WI38 (cell line): ENCODE measurements around the gene TGFB2.

Experiments
- H3K4me3 ChIP-seq: 2 replicates; pipeline ENCODE4 v1.5.1; 2011; ENCODE audit warnings: low read depth, mild to moderate bottlenecking, control low read depth, low read length
- TF ChIP-seq, protein P1 (sequence below): IDR thresholded peaks from 2 replicates; pipeline ENCODE4 v1.5.1; 2012; ENCODE audit warnings: low read depth, mild to moderate bottlenecking, control low read depth, low read length

The TGFB2 gene

DNA sequence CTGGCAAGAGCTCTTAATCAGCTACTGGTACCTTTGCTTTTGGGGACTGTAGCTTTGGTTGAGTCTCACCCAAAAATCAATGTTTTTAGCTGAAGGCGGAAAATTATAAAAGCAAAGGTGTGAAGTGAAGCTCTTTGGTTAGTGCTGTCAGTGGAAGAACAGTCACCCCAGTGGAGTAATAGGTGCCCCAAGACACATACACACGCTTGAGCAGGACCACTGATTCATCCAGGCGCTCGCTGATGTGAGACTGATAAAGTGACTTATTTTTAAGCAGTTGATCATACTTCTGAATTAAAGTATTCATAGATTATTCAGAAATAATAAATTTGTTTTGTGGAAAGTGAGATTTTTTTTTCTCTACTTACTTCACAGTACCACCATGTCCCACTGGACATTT is 37.1 kb downstream of the TGFB2 start:
- H3K4me3 ChIP-seq, result no peak overlapping the region
- TF ChIP-seq, protein P1, sequence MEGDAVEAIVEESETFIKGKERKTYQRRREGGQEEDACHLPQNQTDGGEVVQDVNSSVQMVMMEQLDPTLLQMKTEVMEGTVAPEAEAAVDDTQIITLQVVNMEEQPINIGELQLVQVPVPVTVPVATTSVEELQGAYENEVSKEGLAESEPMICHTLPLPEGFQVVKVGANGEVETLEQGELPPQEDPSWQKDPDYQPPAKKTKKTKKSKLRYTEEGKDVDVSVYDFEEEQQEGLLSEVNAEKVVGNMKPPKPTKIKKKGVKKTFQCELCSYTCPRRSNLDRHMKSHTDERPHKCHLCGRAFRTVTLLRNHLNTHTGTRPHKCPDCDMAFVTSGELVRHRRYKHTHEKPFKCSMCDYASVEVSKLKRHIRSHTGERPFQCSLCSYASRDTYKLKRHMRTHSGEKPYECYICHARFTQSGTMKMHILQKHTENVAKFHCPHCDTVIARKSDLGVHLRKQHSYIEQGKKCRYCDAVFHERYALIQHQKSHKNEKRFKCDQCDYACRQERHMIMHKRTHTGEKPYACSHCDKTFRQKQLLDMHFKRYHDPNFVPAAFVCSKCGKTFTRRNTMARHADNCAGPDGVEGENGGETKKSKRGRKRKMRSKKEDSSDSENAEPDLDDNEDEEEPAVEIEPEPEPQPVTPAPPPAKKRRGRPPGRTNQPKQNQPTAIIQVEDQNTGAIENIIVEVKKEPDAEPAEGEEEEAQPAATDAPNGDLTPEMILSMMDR, result no peak

DNA sequence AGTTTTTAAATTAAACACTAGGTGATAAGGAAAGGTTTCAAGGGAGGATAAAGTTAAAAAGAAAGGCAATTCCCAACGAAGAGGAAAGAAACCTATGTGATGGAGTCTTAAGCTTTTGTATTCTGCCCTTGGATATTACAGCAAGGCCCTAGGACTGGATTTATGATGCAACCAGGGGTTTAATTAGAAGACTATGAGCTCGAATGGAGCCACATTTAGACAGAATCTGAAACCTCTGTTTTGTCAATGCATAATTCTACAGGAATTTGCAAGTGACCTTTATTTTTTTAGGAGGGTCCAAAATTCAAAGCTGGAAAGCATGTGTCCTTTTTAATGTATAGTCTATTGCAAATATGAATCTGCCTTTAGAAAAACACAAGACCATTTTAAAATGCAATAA is 37.9 kb downstream of the TGFB2 start:
- TF ChIP-seq, protein P1, result no peak
- H3K4me3 ChIP-seq, result no peak overlapping the region

- TF ChIP-seq, protein P1, result no peak
- H3K4me3 ChIP-seq, result peak overlapping the region; percentile 11; the same call in 1 of the 2 replicates
Measured at GRCh38 chr1:218383681-218384080, 38.5 kb downstream of the TGFB2 start.

DNA sequence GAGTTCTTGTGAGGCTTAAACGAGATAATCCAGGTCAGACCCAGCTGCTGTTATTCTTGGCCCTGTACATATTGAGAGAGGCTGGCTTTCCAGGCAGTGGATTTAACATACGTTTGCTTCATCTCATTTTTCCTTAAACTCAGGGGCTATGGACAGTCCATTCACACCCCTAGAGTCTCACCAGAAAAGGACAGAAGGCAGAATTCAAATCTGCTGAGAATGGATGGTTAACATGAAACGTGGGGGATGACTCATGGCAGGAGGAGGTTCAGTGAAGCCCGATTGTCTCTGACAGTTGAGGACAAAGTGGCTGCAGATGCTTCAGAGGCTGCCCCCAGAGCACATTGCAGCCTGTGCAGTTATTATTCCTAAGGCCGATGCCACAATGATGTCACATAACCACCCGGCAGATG is 39.5 kb downstream of the TGFB2 start:
- no peak overlapping the region for H3K4me3 ChIP-seq
- TF ChIP-seq, protein P1, result no peak

DNA sequence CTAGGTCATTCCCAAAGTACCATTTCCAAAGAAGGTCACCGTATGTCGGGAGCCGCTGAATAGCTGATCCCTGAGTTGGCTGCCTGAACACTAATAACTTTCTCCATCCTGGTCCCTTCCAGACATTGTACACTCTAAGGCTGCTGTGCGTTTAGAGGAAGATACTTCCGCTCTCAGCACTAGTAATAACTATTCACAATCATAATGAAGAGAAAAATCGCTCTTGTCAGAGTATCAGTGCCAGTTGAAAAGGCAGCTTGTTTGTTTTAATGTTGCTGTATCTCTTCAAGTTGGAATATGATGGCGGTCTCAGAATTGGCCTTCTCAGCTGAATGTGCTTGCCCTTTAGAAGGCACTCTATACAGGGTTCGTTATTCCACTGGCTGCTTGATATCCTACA is 43.5 kb downstream of the TGFB2 start:
- H3K4me3 ChIP-seq, result no peak overlapping the region
- TF ChIP-seq, protein P1, result no peak

GRCh38 chr1:218390618-218391017 is 45.5 kb downstream of the TGFB2 start:
- H3K4me3 ChIP-seq, result no peak overlapping the region

GRCh38 chr1:218392780-218393179 is 47.6 kb downstream of the TGFB2 start:
- H3K4me3 ChIP-seq, result no peak overlapping the region
- TF ChIP-seq, protein P1, result no peak

More at GRCh38 chr1:218390618-218391017, 45.5 kb downstream of the TGFB2 start:
- TF ChIP-seq, protein P1, result no peak
